HepG2 (cell line): ENCODE results near the gene FZD4. TPM values are rescaled to one million over a fixed set of nuclear protein-coding genes. Genes with fewer than 3 reads are reported as not detected.

Source experiments
- ASH2L ChIP-seq: fragments of 300-600, 200-600 bp; sonication (generic); IDR thresholded peaks from 2 replicates; pipeline ENCODE4 v1.7.0; 2017; ENCODE audit warnings: low read depth, mild to moderate bottlenecking, moderate library complexity, mixed read lengths, low read length; ENCODE audit not compliant: insufficient read length
- CENPX ChIP-seq: sonication (generic); formaldehyde crosslinking; IDR thresholded peaks from 2 replicates; pipeline ENCODE4 v1.9.0; 2021; ENCODE audit warnings: mild to moderate bottlenecking, missing genetic modification reagents, moderate library complexity
- FOXP1 ChIP-seq, 2 experiments: fragments of 450-650 bp in 1 of 2; IDR thresholded peaks; 2 replicates each; pipeline ENCODE4 v1.6.1; 2017 to 2018; ENCODE audit warnings: antibody characterized with exemption in 1 of 2
- FOXP4 ChIP-seq: sonication (generic); formaldehyde crosslinking; IDR thresholded peaks from 2 replicates; pipeline ENCODE4 v1.4.0; 2020; ENCODE audit warnings: missing genetic modification reagents
- GTF2F1 ChIP-seq: fragments of 150-350 bp; IDR thresholded peaks from 2 replicates; pipeline ENCODE4 v1.6.1; 2014; ENCODE audit warnings: low read length
- HDAC1 ChIP-seq: sonication (generic); formaldehyde crosslinking; IDR thresholded peaks from 2 replicates; pipeline ENCODE4 v1.5.1; 2020; ENCODE audit warnings: mild to moderate bottlenecking, missing genetic modification reagents
- REL ChIP-seq: sonication (generic); formaldehyde crosslinking; conservative IDR thresholded peaks from 2 replicates; pipeline ENCODE4 v1.8.0; 2022; ENCODE audit warnings: mild to moderate bottlenecking, missing genetic modification reagents, moderate library complexity
- RNF2 ChIP-seq: fragments of 450-650 bp; conservative IDR thresholded peaks from 2 replicates; pipeline ENCODE4 v1.6.1; 2016; ENCODE audit warnings: low read depth
- SP5 ChIP-seq: IDR thresholded peaks from 2 replicates; pipeline ENCODE4 v1.6.1; 2016; ENCODE audit warnings: low read depth, borderline replicate concordance
- SRSF4 ChIP-seq: fragments of 200-400 bp; formaldehyde crosslinking; IDR thresholded peaks from one replicate; pipeline ENCODE4 v1.6.1; 2018; ENCODE audit warnings: mild to moderate bottlenecking, low read depth, low read length, moderate library complexity; ENCODE audit not compliant: poor library complexity, severe bottlenecking
- TBX3 ChIP-seq: fragments of 450-650 bp; IDR thresholded peaks from 2 replicates; pipeline ENCODE4 v1.6.1; 2017; ENCODE audit warnings: antibody characterized with exemption, mild to moderate bottlenecking, inconsistent platforms, borderline replicate concordance
- ZBTB2 ChIP-seq: sonication (generic); formaldehyde crosslinking; IDR thresholded peaks from 2 replicates; pipeline ENCODE4 v1.8.0; 2022; ENCODE audit warnings: low read depth, missing genetic modification reagents
- ZBTB37 ChIP-seq: sonication (generic); formaldehyde crosslinking; IDR thresholded peaks from 2 replicates; pipeline ENCODE4 v1.4.0; 2020; ENCODE audit warnings: mild to moderate bottlenecking, missing genetic modification reagents
- ZFP62 ChIP-seq: sonication (generic); formaldehyde crosslinking; IDR thresholded peaks from 2 replicates; pipeline ENCODE4 v1.4.0; 2020; ENCODE audit warnings: missing genetic modification reagents
- ZFYVE20 ChIP-seq: sonication (generic); formaldehyde crosslinking; IDR thresholded peaks from 2 replicates; pipeline ENCODE4 v1.8.0; 2023; ENCODE audit warnings: low read depth, mild to moderate bottlenecking, moderate library complexity, missing genetic modification reagents, borderline replicate concordance
- ZKSCAN5 ChIP-seq: sonication (generic); formaldehyde crosslinking; IDR thresholded peaks from 2 replicates; pipeline ENCODE4 v1.5.1; 2020; ENCODE audit warnings: mild to moderate bottlenecking, missing genetic modification reagents
- ZNF101 ChIP-seq: sonication (generic); formaldehyde crosslinking; IDR thresholded peaks from 2 replicates; pipeline ENCODE4 v1.4.0; 2020; ENCODE audit warnings: mild to moderate bottlenecking, low read depth, missing genetic modification reagents, borderline replicate concordance
- ZNF224 ChIP-seq: sonication (generic); formaldehyde crosslinking; IDR thresholded peaks from 2 replicates; pipeline ENCODE4 v1.5.0; 2020; ENCODE audit warnings: mild to moderate bottlenecking, missing genetic modification reagents
- ZNF280B ChIP-seq: sonication (generic); formaldehyde crosslinking; IDR thresholded peaks from 2 replicates; pipeline ENCODE4 v1.5.0; 2020; ENCODE audit warnings: missing genetic modification reagents, mild to moderate bottlenecking, borderline replicate concordance
- ZNF512 ChIP-seq: sonication (generic); formaldehyde crosslinking; IDR thresholded peaks from 2 replicates; pipeline ENCODE4 v1.4.0; 2020; ENCODE audit warnings: mild to moderate bottlenecking, missing genetic modification reagents
- ZNF572 ChIP-seq: sonication (generic); formaldehyde crosslinking; IDR thresholded peaks from 2 replicates; pipeline ENCODE4 v1.5.1; 2020; ENCODE audit warnings: mild to moderate bottlenecking, missing genetic modification reagents
- polyA plus RNA-seq, 8 experiments: library from polyadenylated mRNA; depleted of rRNA in 3 of 8; stranded (reverse) in 7 of 8; unstranded in 1 of 8; fragments of >200 nt; fragmentation: Illumina TruSeq in 4 of 8; extraction: Trizol in 4 of 8; gene quantifications; 2 replicates each; pipeline versions ENCODE4 v1.2.1 to v1.2.3, GENCODE V29; 2011 to 2016; ENCODE audit warnings: low read depth in 4 of 8, missing spikeins in 1 of 8, mixed read lengths in 1 of 8; ENCODE audit not compliant: insufficient read depth in 1 of 8
- total RNA-seq, 5 experiments: library from RNA; depleted of rRNA; stranded (reverse); fragments of >200 nt; fragmentation: Illumina TruSeq; extraction: Trizol; gene quantifications; 2 replicates each; pipeline ENCODE4 v1.2.3, GENCODE V29; 2016; ENCODE audit warnings: low read depth in 1 of 5

The FZD4 gene
- total and polyA plus RNA-seq, 2 of the 13 experiments (the other 11 are each of a cell fraction or from before 2014, with no cell fraction given) = 46.5 to 70.4 TPM

GRCh38 chr11:86954269-86955110, 705 bp downstream of the FZD4 start (continued):
- TF ChIP-seq FOXP4 (CRISPR knock-in tag) = no peak
- no peak for TF ChIP-seq CENPX (CRISPR knock-in tag)
- TF ChIP-seq RNF2 = 0 out of 2 replicates have a peak, but pooled peaks have one; percentile 42
- TF ChIP-seq SP5 (CRISPR knock-in tag) = no peak
- TF ChIP-seq ZFP62 = no peak
- TF ChIP-seq ZBTB2 (CRISPR knock-in tag) = no peak; the same call in 1 of the 2 replicates
- no peak for TF ChIP-seq GTF2F1
- no peak for TF ChIP-seq ZBTB37 (CRISPR knock-in tag)
- TF ChIP-seq TBX3 = no peak
- TF ChIP-seq SRSF4 = no peak
- TF ChIP-seq ZKSCAN5 (CRISPR knock-in tag) = no peak
- no peak for TF ChIP-seq ZNF224
- TF ChIP-seq REL (CRISPR knock-in tag) = no peak
- TF ChIP-seq ZFYVE20 (CRISPR knock-in tag) = no peak
- TF ChIP-seq FOXP1 (IDR thresholded peaks at IDR 0.05) = no peak
- TF ChIP-seq FOXP1 (CRISPR knock-in tag; IDR thresholded peaks at IDR 0.05) = no peak
- no peak for TF ChIP-seq ZNF280B (CRISPR knock-in tag)
- TF ChIP-seq ASH2L = no peak
- TF ChIP-seq ZNF512 (CRISPR knock-in tag) = no peak
- TF ChIP-seq ZNF101 (CRISPR knock-in tag) = no peak
- TF ChIP-seq HDAC1 (CRISPR knock-in tag) = no peak
- 0 out of 2 replicates have a peak, but pooled peaks have one; percentile 13 for TF ChIP-seq ZNF572
